ENCODE results near the gene ERBB3. TPM values are rescaled to one million over a fixed set of nuclear protein-coding genes. Genes with fewer than 3 reads are reported as not detected.
"Not testable (repeated sequence)": the region's sequence is repeated elsewhere in the genome, so short reads cannot be mapped to it uniquely, and the experiment has no call there.

The ERBB3 gene
- total RNA-seq, 1 experiment from 2014 or later, result 40.6 TPM

DNA sequence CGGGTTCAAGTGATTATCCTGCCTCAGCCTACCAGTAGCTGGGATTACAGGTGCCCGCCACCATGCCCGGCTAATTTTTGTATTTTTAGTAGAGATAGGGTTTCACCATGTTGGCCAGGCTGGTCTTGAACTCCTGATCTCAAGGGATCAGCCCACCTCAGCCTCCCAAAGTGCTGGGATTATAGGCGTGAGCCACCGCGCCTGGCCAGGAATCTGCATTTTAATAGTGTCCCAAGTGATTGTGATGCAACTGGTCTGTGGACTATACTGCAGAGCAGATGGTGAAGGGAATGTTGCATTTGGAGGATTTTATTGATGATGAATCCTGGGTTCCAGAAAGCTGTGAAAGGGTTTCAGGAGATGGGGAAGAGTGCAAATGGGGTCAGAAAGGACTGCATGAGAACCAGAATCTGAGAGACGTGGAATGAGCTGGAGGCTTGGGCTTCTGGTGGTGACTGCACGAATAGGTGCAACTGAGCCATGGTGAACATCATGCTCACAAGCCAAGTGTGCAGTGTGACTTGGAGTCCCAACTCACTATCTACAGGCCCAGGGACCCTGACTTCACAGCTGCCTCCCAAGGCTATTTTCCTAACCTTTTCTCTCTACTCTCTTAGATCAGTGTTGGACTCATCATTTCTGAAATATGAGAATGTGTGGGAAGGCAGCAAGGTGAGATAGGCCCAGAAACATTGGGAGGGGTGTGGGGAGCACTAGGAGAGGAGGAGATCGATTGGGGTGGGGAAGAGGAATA, 33.8 kb upstream of the ERBB3 start:
- Histone ChIP-seq H3K9me3 (ENCODE audit: low read length) (no peaks in the 10 kb centered on the region), H3K9ac (ENCODE audit: low read length) (no peak overlapping the region), H3F3A (ENCODE audit: low read length, unreplicated experiment) (peaks cover 15% of the 10 kb centered on the region), H3K27me3 (ENCODE audit: low read length) (no peaks in the 10 kb centered on the region), H3K36me3 (ENCODE audit: low read depth, low read length) (peaks cover 24% of the 10 kb centered on the region), H3K9me2 (replicated peaks; ENCODE audit: low read length) (no peaks in the 10 kb centered on the region), H3K27ac (ENCODE audit: low read length) (no peak overlapping the region), H4K20me1 (ENCODE audit: low read length) (peaks cover 17% of the 10 kb centered on the region), H3K79me2 (ENCODE audit: low read length) (peaks cover 24% of the 10 kb centered on the region), H2AFZ (ENCODE audit: low read length) (no peak overlapping the region), H3K4me1 (ENCODE audit: insufficient read depth, low read length) (peaks cover 9% of the 10 kb centered on the region), H3K4me3 (ENCODE audit: low read length) (no peak overlapping the region), H3K4me2 (ENCODE audit: low read length) (no peak overlapping the region)
- TF ChIP-seq EZH2 (IDR thresholded peaks at IDR 0.05; ENCODE audit: low read length, unreplicated experiment) (no peak), EZH2phosphoT487 (IDR thresholded peaks at IDR 0.05; ENCODE audit: borderline replicate concordance, low read length) (no peak)
- TF ChIP-seq, protein P1, sequence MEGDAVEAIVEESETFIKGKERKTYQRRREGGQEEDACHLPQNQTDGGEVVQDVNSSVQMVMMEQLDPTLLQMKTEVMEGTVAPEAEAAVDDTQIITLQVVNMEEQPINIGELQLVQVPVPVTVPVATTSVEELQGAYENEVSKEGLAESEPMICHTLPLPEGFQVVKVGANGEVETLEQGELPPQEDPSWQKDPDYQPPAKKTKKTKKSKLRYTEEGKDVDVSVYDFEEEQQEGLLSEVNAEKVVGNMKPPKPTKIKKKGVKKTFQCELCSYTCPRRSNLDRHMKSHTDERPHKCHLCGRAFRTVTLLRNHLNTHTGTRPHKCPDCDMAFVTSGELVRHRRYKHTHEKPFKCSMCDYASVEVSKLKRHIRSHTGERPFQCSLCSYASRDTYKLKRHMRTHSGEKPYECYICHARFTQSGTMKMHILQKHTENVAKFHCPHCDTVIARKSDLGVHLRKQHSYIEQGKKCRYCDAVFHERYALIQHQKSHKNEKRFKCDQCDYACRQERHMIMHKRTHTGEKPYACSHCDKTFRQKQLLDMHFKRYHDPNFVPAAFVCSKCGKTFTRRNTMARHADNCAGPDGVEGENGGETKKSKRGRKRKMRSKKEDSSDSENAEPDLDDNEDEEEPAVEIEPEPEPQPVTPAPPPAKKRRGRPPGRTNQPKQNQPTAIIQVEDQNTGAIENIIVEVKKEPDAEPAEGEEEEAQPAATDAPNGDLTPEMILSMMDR (conservative IDR thresholded peaks at IDR 0.05; ENCODE audit: low read depth, low read length), result no peak
- intact Hi-C loops (cut with micrococcal nuclease), result loop anchor here (5.0 kb wide), 1 partner anchor 71 kb away; the partner anchor contains the start of genes RPL41 and ZC3H10
- CTCF ChIA-PET, result interaction anchor here (0.7 kb wide), 1 partner anchor 9 kb away, joined by 6 read pairs; no protein-coding TSS in a partner anchor
- POLR2A ChIA-PET (ENCODE audit: unreplicated experiment), result no interaction called here
- DNase-seq (no peak), ATAC-seq (no peak)
- no TSS peak for BruUV-seq (replicated peaks)

DNA sequence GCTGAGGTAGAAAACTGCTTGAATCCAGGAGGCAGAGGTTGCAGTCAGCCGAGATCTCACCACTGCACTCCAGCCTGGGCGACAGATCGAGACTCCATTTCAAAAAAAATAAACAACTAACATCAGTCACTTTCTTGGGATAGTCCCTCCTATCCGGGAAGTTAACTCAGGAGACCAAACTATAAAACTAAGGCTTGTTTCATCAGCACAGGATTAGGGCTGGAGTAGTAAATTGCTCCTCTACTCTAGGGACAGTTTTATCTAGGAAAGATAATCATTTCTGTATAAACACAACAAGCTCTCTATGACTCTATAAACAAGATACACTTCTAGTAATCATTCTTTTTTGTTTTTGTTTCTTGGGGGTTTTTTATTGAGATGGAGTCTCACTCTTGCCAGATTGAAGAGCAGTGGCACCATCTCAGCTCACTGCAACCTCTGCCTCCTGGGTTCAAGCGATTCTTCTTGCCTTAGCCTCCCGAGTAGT, 26.5 kb upstream of the ERBB3 start:
- no peaks in the 10 kb centered on the region for H4K20me1 ChIP-seq (ENCODE audit: low read length)
- no peak for ATAC-seq
- H2AFZ ChIP-seq (ENCODE audit: low read length), result no peak overlapping the region
- CTCF ChIA-PET, result interaction anchor here (0.6 kb wide), 1 partner anchor 58 kb away, joined by 4 read pairs; no protein-coding TSS in a partner anchor
- DNase-seq, result no peak
- no peak overlapping the region for H3K27ac ChIP-seq (ENCODE audit: low read length)
- H3K79me2 ChIP-seq (ENCODE audit: low read length), result no peaks in the 10 kb centered on the region
- H3K9me2 ChIP-seq (replicated peaks; ENCODE audit: low read length), result no peaks in the 10 kb centered on the region
- H3K9me3 ChIP-seq (ENCODE audit: low read length), result no peaks in the 10 kb centered on the region
- TF ChIP-seq, protein P1 (conservative IDR thresholded peaks at IDR 0.05; ENCODE audit: low read depth, low read length), result no peak
- no peak for TF ChIP-seq EZH2phosphoT487 (IDR thresholded peaks at IDR 0.05; ENCODE audit: borderline replicate concordance, low read length)
- no peak for TF ChIP-seq EZH2 (IDR thresholded peaks at IDR 0.05; ENCODE audit: low read length, unreplicated experiment)
- no peaks in the 10 kb centered on the region for H3F3A ChIP-seq (ENCODE audit: low read length, unreplicated experiment)
- no TSS peak for BruUV-seq (replicated peaks)
- no peaks in the 10 kb centered on the region for H3K4me1 ChIP-seq (ENCODE audit: insufficient read depth, low read length)
- H3K9ac ChIP-seq (ENCODE audit: low read length), result no peak overlapping the region
- H3K4me3 ChIP-seq (ENCODE audit: low read length), result no peak overlapping the region
- intact Hi-C loops (cut with micrococcal nuclease), result no loop called here
- no peaks in the 10 kb centered on the region for H3K27me3 ChIP-seq (ENCODE audit: low read length)
- no peak overlapping the region for H3K4me2 ChIP-seq (ENCODE audit: low read length)
- H3K36me3 ChIP-seq (ENCODE audit: low read depth, low read length), result no peaks in the 10 kb centered on the region
- POLR2A ChIA-PET (ENCODE audit: unreplicated experiment), result no interaction called here

DNA sequence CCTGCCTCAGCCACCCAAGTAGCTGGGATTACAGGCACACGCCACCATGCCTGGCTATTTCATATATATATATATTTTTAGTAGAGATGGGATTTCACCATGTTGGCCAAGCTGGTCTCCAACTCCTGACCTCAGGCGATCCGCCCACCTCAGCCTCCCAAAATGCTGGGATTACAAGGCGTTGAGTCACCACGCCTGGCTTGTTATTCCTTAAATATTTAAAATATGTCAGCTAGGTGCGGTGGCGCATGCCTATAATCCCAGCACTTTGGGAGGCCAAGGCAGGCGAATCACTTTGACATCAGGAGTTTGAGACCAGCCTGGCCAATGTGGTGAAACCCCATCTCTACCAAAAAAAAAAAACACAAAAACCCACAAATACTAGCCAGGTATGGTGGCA, 20.0 kb upstream of the ERBB3 start:
- DNase-seq, result peak; percentile 53
- POLR2A ChIA-PET (ENCODE audit: unreplicated experiment); intact Hi-C loops (cut with micrococcal nuclease); H3K9me2 ChIP-seq (replicated peaks; ENCODE audit: low read length); ATAC-seq; H3K4me2 ChIP-seq (ENCODE audit: low read length); H4K20me1 ChIP-seq (ENCODE audit: low read length); CTCF ChIA-PET; H3K9ac ChIP-seq (ENCODE audit: low read length); H3K9me3 ChIP-seq (ENCODE audit: low read length); H3K27ac ChIP-seq (ENCODE audit: low read length); BruUV-seq (replicated peaks); H3F3A ChIP-seq (ENCODE audit: low read length, unreplicated experiment); H3K4me1 ChIP-seq (ENCODE audit: insufficient read depth, low read length); H3K27me3 ChIP-seq (ENCODE audit: low read length); H3K4me3 ChIP-seq (ENCODE audit: low read length); H2AFZ ChIP-seq (ENCODE audit: low read length); H3K36me3 ChIP-seq (ENCODE audit: low read depth, low read length); H3K79me2 ChIP-seq (ENCODE audit: low read length): not testable (repeated sequence)

All from PC-3 (cell line).